SH-SY5Y (cell line): ENCODE measurements around the gene C1orf226.

Experiments
- GATA2 ChIP-seq: IDR thresholded peaks from 2 replicates; pipeline ENCODE4 v1.6.1; 2011; ENCODE audit warnings: mild to moderate bottlenecking, low read depth, low read length
- GATA3 ChIP-seq: IDR thresholded peaks from 2 replicates; pipeline ENCODE4 v1.6.1; 2011; ENCODE audit warnings: low read depth, mild to moderate bottlenecking, low read length, moderate library complexity

GRCh38 chr1:162389021-162389818, 7.7 kb downstream of the C1orf226 start:
- no peak for TF ChIP-seq GATA2
- TF ChIP-seq GATA3, result no peak
